HG02642 (cell line): ENCODE data around the gene RYR1.
"Not testable (repeated sequence)": the region's sequence is repeated elsewhere in the genome, so short reads cannot be mapped to it uniquely, and the experiment has no call there.

Experiments
- ATAC-seq: cut with Tn5 transposase; IDR thresholded peaks from one replicate; pipeline ENCODE4 v1.9.1; 2021; ENCODE audit warnings: mild to moderate bottlenecking; ENCODE audit not compliant: unreplicated experiment, poor library complexity

Gene RYR1

GRCh38 chr19:38583985-38584305 is 150.5 kb downstream of the RYR1 start:
- ATAC-seq: no peak

GRCh38 chr19:38587562-38587961 is 154.1 kb downstream of the RYR1 start:
- no peak for ATAC-seq

- no peak for ATAC-seq
Observed at GRCh38 chr19:38588041-38588440, 154.6 kb downstream of the RYR1 start.

GRCh38 chr19:38592940-38593339 is 159.4 kb downstream of the RYR1 start:
- no peak for ATAC-seq

GRCh38 chr19:38596057-38596981 is 162.8 kb downstream of the RYR1 start:
- ATAC-seq: no peak

- ATAC-seq: no peak
Observed at GRCh38 chr19:38597075-38597474, 163.6 kb downstream of the RYR1 start.

GRCh38 chr19:38599722-38600121 is 166.2 kb downstream of the RYR1 start:
- no peak for ATAC-seq

- not testable (repeated sequence) for ATAC-seq
Observed at GRCh38 chr19:38602856-38603255, 169.4 kb downstream of the RYR1 start.

GRCh38 chr19:38606131-38606530 is 172.6 kb downstream of the RYR1 start:
- no peak for ATAC-seq

- no peak for ATAC-seq
Observed at GRCh38 chr19:38614289-38614688, 180.8 kb downstream of the RYR1 start.

- no peak for ATAC-seq
Observed at GRCh38 chr19:38615007-38615581, 181.6 kb downstream of the RYR1 start.

- ATAC-seq: no peak
Observed at GRCh38 chr19:38616265-38616664, 182.8 kb downstream of the RYR1 start.

GRCh38 chr19:38617283-38617763 is 183.8 kb downstream of the RYR1 start:
- no peak for ATAC-seq

GRCh38 chr19:38617764-38618589 is 184.5 kb downstream of the RYR1 start, which contains the start of gene MAP4K1:
Gene MAP4K1, minus strand, starts transcription at chr19:38617953. Its CDS starts 58 bp downstream, at chr19:38617895.
- ATAC-seq: peak; percentile 52

- ATAC-seq: peak; percentile 71
Observed at GRCh38 chr19:38618590-38619360, 185.3 kb downstream of the RYR1 start, which contains the start of gene EIF3K. Gene EIF3K, plus strand, starts transcription at chr19:38619188. Its CDS starts 81 bp downstream, at chr19:38619269.

GRCh38 chr19:38619361-38620174 is 186.1 kb downstream of the RYR1 start:
- no peak for ATAC-seq

- no peak for ATAC-seq
Observed at GRCh38 chr19:38624822-38625221, 191.3 kb downstream of the RYR1 start.

- ATAC-seq: no peak
Observed at GRCh38 chr19:38626401-38626800, 192.9 kb downstream of the RYR1 start.

- no peak for ATAC-seq
Observed at GRCh38 chr19:38629568-38629967, 196.1 kb downstream of the RYR1 start.
